A673 (cell line): ENCODE measurements around the gene CENPN. TPM values are rescaled to one million over a fixed set of nuclear protein-coding genes. Genes with fewer than 3 reads are reported as not detected.

Experiments used
- BruUV-seq: library from RNA; stranded (reverse); fragments of 400-500 nt; replicated peaks from 2 replicates; lab custom pipeline; 2021; lab: Mats Ljungman, UMichigan
- CTCF ChIA-PET: fragments of 300-600 bp; sonication (Branson Sonifier 250); formaldehyde crosslinking; loops from one replicate; lab custom pipeline; 2022; ENCODE audit warnings: antibody characterized with exemption; lab: Charles Lee
- POLR2A ChIA-PET: fragments of 300-600 bp; sonication (Branson Sonifier 250); formaldehyde crosslinking; loops from one replicate; lab custom pipeline; 2022; ENCODE audit warnings: antibody characterized with exemption; ENCODE audit not compliant: low non-redundant PET; lab: Charles Lee
- DNase-seq: peaks from one replicate; pipeline ENCODE4 v3.0.0-alpha.2; 2015; ENCODE audit warnings: low spot score
- H3K27ac ChIP-seq: fragments of 200-600 bp; sonication (generic); 2 replicates; pipeline ENCODE4 v1.5.1; 2016; ENCODE audit warnings: mixed run types, low read depth, mild to moderate bottlenecking, mixed read lengths, antibody characterized with exemption, low read length; ENCODE audit not compliant: poor library complexity, severe bottlenecking
- H3K27me3 ChIP-seq: fragments of 200-600 bp; sonication (generic); replicated peaks from 2 replicates; pipeline ENCODE4 v1.6.1; 2017; ENCODE audit warnings: mixed run types, low read depth, mild to moderate bottlenecking, mixed read lengths, antibody characterized with exemption, low read length; ENCODE audit not compliant: insufficient read depth, poor library complexity
- H3K36me3 ChIP-seq: fragments of 200-600 bp; sonication (generic); 2 replicates; pipeline ENCODE4 v1.6.1; 2016; ENCODE audit warnings: mixed run types, mild to moderate bottlenecking, mixed read lengths, antibody characterized with exemption, low read length; ENCODE audit not compliant: insufficient read depth, poor library complexity, severe bottlenecking
- H3K4me1 ChIP-seq: fragments of 200-600 bp; sonication (generic); 2 replicates; pipeline ENCODE4 v1.6.1; 2017; ENCODE audit warnings: mixed run types, mild to moderate bottlenecking, mixed read lengths, antibody characterized with exemption, low read length; ENCODE audit not compliant: insufficient read depth, poor library complexity, severe bottlenecking
- H3K4me3 ChIP-seq: fragments of 200-600 bp; sonication (generic); 2 replicates; pipeline ENCODE4 v1.5.1; 2016; ENCODE audit warnings: low read depth, mixed run types, mild to moderate bottlenecking, mixed read lengths, low read length; ENCODE audit not compliant: poor library complexity, severe bottlenecking
- H3K9me3 ChIP-seq: fragments of 200-600 bp; sonication (generic); 2 replicates; pipeline ENCODE4 v1.6.1; 2016; ENCODE audit warnings: mixed run types, low read depth, mild to moderate bottlenecking, mixed read lengths, antibody characterized with exemption, low read length; ENCODE audit not compliant: poor library complexity, severe bottlenecking
- CTCF ChIP-seq: fragments of 300-800, 200-600 bp; sonication (generic); conservative IDR thresholded peaks from 2 replicates; pipeline ENCODE4 v1.5.1; 2017; ENCODE audit warnings: low read depth, mild to moderate bottlenecking, antibody characterized with exemption, low read length, moderate library complexity, mixed read lengths
- EZH2 ChIP-seq: fragments of 200-600 bp; sonication (generic); IDR thresholded peaks from 2 replicates; pipeline ENCODE4 v1.6.1; 2017; ENCODE audit warnings: borderline replicate concordance, low read depth, mild to moderate bottlenecking, mixed read lengths, antibody characterized with exemption, low read length; ENCODE audit not compliant: poor library complexity, severe bottlenecking
- intact Hi-C: fragments of 100-400 bp; cut with micrococcal nuclease; formaldehyde crosslinking; loops from one replicate; pipeline ENCODE4 v1.10.0; 2022; ENCODE audit not compliant: unreplicated experiment
- total RNA-seq: library from RNA; stranded (reverse); gene quantifications from 2 replicates; pipeline ENCODE4 v1.2.3, GENCODE V29; 2021

CENPN gene
- total RNA-seq, 1 experiment from 2014 or later: 109 TPM

- CTCF ChIA-PET: interaction anchor here (1.1 kb wide), 1 partner anchor 19 kb away, joined by 3 read pairs; no protein-coding TSS in a partner anchor
- intact Hi-C loops: no loop called here
- peak; percentile 26 for DNase-seq
- no TSS peak for BruUV-seq
- Histone ChIP-seq H3K36me3 (no peaks in the 10 kb centered on the region), H3K27me3 (no peaks in the 10 kb centered on the region), H3K4me1 (peaks cover 36% of the 10 kb centered on the region), H3K4me3 (no peak overlapping the region), H3K27ac (no peak overlapping the region), H3K9me3 (no peaks in the 10 kb centered on the region)
- TF ChIP-seq CTCF (no peak), EZH2 (no peak)
- POLR2A ChIA-PET: interaction anchor here (0.6 kb wide), 2 partner anchors 10 to 11 kb away, joined by 3 to 4 read pairs; no protein-coding TSS in a partner anchor
Measured at GRCh38 chr16:80993834-80994233, 13.2 kb upstream of the CENPN start.

GRCh38 chr16:80994451-80994850 is 12.6 kb upstream of the CENPN start:
- DNase-seq: no peak
- H3K27me3 ChIP-seq: no peaks in the 10 kb centered on the region
- H3K36me3 ChIP-seq: no peaks in the 10 kb centered on the region
- POLR2A ChIA-PET: interaction anchor here (0.6 kb wide), 2 partner anchors 10 to 11 kb away, joined by 3 to 4 read pairs; no protein-coding TSS in a partner anchor
- TF ChIP-seq EZH2: no peak
- TF ChIP-seq CTCF: no peak
- BruUV-seq: no TSS peak
- H3K9me3 ChIP-seq: no peaks in the 10 kb centered on the region
- no peak overlapping the region for H3K4me3 ChIP-seq
- intact Hi-C loops: no loop called here
- H3K4me1 ChIP-seq: peaks cover 36% of the 10 kb centered on the region
- no peak overlapping the region for H3K27ac ChIP-seq
- CTCF ChIA-PET: no interaction called here

- ChIA-PET CTCF (no interaction called here), POLR2A (no interaction called here)
- no peaks in the 10 kb centered on the region for H3K9me3 ChIP-seq
- intact Hi-C loops: no loop called here
- peak overlapping the region; percentile 29 for H3K27ac ChIP-seq
- DNase-seq: peak; percentile 58
- no peaks in the 10 kb centered on the region for H3K36me3 ChIP-seq
- peaks cover 36% of the 10 kb centered on the region for H3K4me1 ChIP-seq
- TF ChIP-seq CTCF: no peak
- TF ChIP-seq EZH2: no peak
- H3K27me3 ChIP-seq: no peaks in the 10 kb centered on the region
- H3K4me3 ChIP-seq: peak overlapping the region; percentile 19
- BruUV-seq: TSS peak; percentile 12
Measured at GRCh38 chr16:80996688-80997138, 10.3 kb upstream of the CENPN start.
